H9 (cell line): Measurements from ENCODE around the gene SGCD. TPM values are rescaled to one million over a fixed set of nuclear protein-coding genes. Genes with fewer than 3 reads are reported as not detected.

Experiments used
- DNase-seq: peaks from one replicate; pipeline ENCODE4 v3.0.0-alpha.2; 2017
- H2AFZ ChIP-seq: one replicate; pipeline ENCODE4 v1.6.1; 2013; ENCODE audit warnings: mild to moderate bottlenecking, low read length, control low read depth, moderate library complexity
- H2AK5ac ChIP-seq: 2 replicates; pipeline ENCODE4 v1.6.1; 2013; ENCODE audit warnings: low read length, control low read depth, mixed read lengths; ENCODE audit not compliant: insufficient read length
- H2BK120ac ChIP-seq: one replicate; pipeline ENCODE4 v1.6.1; 2013; ENCODE audit warnings: low read depth, mild to moderate bottlenecking, low read length, control low read depth, inconsistent platforms; ENCODE audit not compliant: poor library complexity, severe bottlenecking
- H2BK12ac ChIP-seq: 2 replicates; pipeline ENCODE4 v1.6.1; 2013; ENCODE audit warnings: low read length, control low read depth, mixed read lengths, low read depth; ENCODE audit not compliant: insufficient read length
- H2BK15ac ChIP-seq: 2 replicates; pipeline ENCODE4 v1.6.1; 2013; ENCODE audit warnings: low read depth, low read length, control low read depth
- H2BK20ac ChIP-seq: one replicate; pipeline ENCODE4 v1.6.1; 2013; ENCODE audit warnings: low read depth, mild to moderate bottlenecking, low read length, control low read depth, inconsistent platforms; ENCODE audit not compliant: poor library complexity, severe bottlenecking
- H2BK5ac ChIP-seq: 2 replicates; pipeline ENCODE4 v1.6.1; 2013; ENCODE audit warnings: low read length, control low read depth, mixed read lengths; ENCODE audit not compliant: insufficient read length
- H3K14ac ChIP-seq: 2 replicates; pipeline ENCODE4 v1.6.1; 2013; ENCODE audit warnings: low read length, control low read depth; ENCODE audit not compliant: insufficient read depth
- H3K18ac ChIP-seq: 2 replicates; pipeline ENCODE4 v1.6.1; 2013; ENCODE audit warnings: low read depth, mild to moderate bottlenecking, mixed read lengths, low read length, control low read depth; ENCODE audit not compliant: insufficient read length
- H3K23ac ChIP-seq: 2 replicates; pipeline ENCODE4 v1.6.1; 2013; ENCODE audit warnings: low read length, control low read depth, mixed read lengths, low read depth; ENCODE audit not compliant: insufficient read length
- H3K23me2 ChIP-seq: 2 replicates; pipeline ENCODE4 v1.6.1; 2013; ENCODE audit warnings: low read depth, mild to moderate bottlenecking, mixed read lengths, low read length, control low read depth; ENCODE audit not compliant: insufficient read length, poor library complexity, severe bottlenecking
- H3K27ac ChIP-seq: 2 replicates; pipeline ENCODE4 v1.5.1; 2013; ENCODE audit warnings: low read length, control low read depth, mixed read lengths, low read depth; ENCODE audit not compliant: insufficient read length
- H3K27me3 ChIP-seq: 2 replicates; pipeline ENCODE4 v1.6.1; 2013; ENCODE audit warnings: low read length, control low read depth, inconsistent platforms; ENCODE audit not compliant: insufficient read depth
- H3K4ac ChIP-seq: 2 replicates; pipeline ENCODE4 v1.6.1; 2013; ENCODE audit warnings: low read depth, mild to moderate bottlenecking, control low read depth, inconsistent platforms, low read length, moderate library complexity
- H3K4me1 ChIP-seq: 2 replicates; pipeline ENCODE4 v1.6.1; 2013; ENCODE audit warnings: low read length, control low read depth, inconsistent platforms; ENCODE audit not compliant: insufficient read depth
- H3K4me2 ChIP-seq: 2 replicates; pipeline ENCODE4 v1.6.1; 2013; ENCODE audit warnings: low read length, control low read depth, mixed read lengths; ENCODE audit not compliant: insufficient read length, insufficient read depth
- H3K56ac ChIP-seq: 2 replicates; pipeline ENCODE4 v1.6.1; 2013; ENCODE audit warnings: low read depth, mild to moderate bottlenecking, mixed read lengths, low read length, control low read depth; ENCODE audit not compliant: insufficient read length
- H3K79me1 ChIP-seq: 2 replicates; pipeline ENCODE4 v1.6.1; 2013; ENCODE audit warnings: low read depth, mild to moderate bottlenecking, moderate library complexity, low read length, control low read depth, inconsistent platforms; ENCODE audit not compliant: insufficient read depth, poor library complexity, severe bottlenecking
- H3K79me2 ChIP-seq: 2 replicates; pipeline ENCODE4 v1.6.1; 2013; ENCODE audit warnings: low read length, control low read depth, inconsistent platforms; ENCODE audit not compliant: insufficient read depth
- H3K9ac ChIP-seq: 2 replicates; pipeline ENCODE4 v1.6.1; 2013; ENCODE audit warnings: low read length, control low read depth, mixed read lengths; ENCODE audit not compliant: insufficient read length; ENCODE audit errors: extremely low read depth
- H3K9me3 ChIP-seq: one replicate; pipeline ENCODE4 v1.6.1; 2013; ENCODE audit warnings: low read depth, low read length, inconsistent platforms; ENCODE audit not compliant: control insufficient read depth
- H3T11ph ChIP-seq: one replicate; pipeline ENCODE4 v1.6.1; 2013; ENCODE audit warnings: mild to moderate bottlenecking, low read length, control low read depth, inconsistent platforms
- H4K20me1 ChIP-seq: one replicate; pipeline ENCODE4 v1.6.1; 2013; ENCODE audit not compliant: control insufficient read depth, insufficient read length, insufficient read depth
- H4K5ac ChIP-seq: 2 replicates; pipeline ENCODE4 v1.6.1; 2013; ENCODE audit warnings: low read depth, mild to moderate bottlenecking, mixed read lengths, low read length, control low read depth; ENCODE audit not compliant: insufficient read length
- H4K8ac ChIP-seq: replicated peaks from 2 replicates; pipeline ENCODE4 v1.6.1; 2013; ENCODE audit warnings: low read length, control low read depth, mixed read lengths, low read depth; ENCODE audit not compliant: insufficient read length
- H4K91ac ChIP-seq: 2 replicates; pipeline ENCODE4 v1.6.1; 2013; ENCODE audit warnings: low read depth, mild to moderate bottlenecking, moderate library complexity, mixed read lengths, low read length, control low read depth; ENCODE audit not compliant: insufficient read length
- H3K27ac Mint-ChIP-seq, 3 experiments: 2 replicates in 2 of 3; 3 replicates in 1 of 3; pipeline ENCODE4 v1.8.0; 2020 to 2021; ENCODE audit warnings: mixed read lengths in 3 of 3, mild to moderate bottlenecking in 1 of 3, moderate library complexity in 1 of 3
- H3K27me3 Mint-ChIP-seq: 2 replicates; pipeline ENCODE4 v1.8.0; 2021; ENCODE audit warnings: low read depth, mild to moderate bottlenecking, moderate library complexity, mixed read lengths
- H3K36me3 Mint-ChIP-seq, 3 experiments: 2 replicates in 2 of 3; 3 replicates in 1 of 3; pipeline ENCODE4 v1.8.0; 2020 to 2021; ENCODE audit warnings: low read depth in 3 of 3, mixed read lengths in 3 of 3; ENCODE audit not compliant: insufficient read depth in 1 of 3
- H3K4me1 Mint-ChIP-seq, 2 experiments: 2 replicates each; pipeline ENCODE4 v1.8.0; 2020; ENCODE audit warnings: mixed read lengths in 2 of 2
- H3K4me3 Mint-ChIP-seq, 2 experiments: 2 replicates in 1 of 2; 3 replicates in 1 of 2; pipeline ENCODE4 v1.8.0; 2020 to 2021; ENCODE audit warnings: mild to moderate bottlenecking in 2 of 2, mixed read lengths in 2 of 2, moderate library complexity in 1 of 2
- H3K9me3 Mint-ChIP-seq, 2 experiments: 2 replicates in 1 of 2; 3 replicates in 1 of 2; pipeline ENCODE4 v1.8.0; 2020; ENCODE audit warnings: mild to moderate bottlenecking in 2 of 2, mixed read lengths in 2 of 2, moderate library complexity in 1 of 2
- WGBS: extraction: QIAGEN DNeasy Blood & Tissue Kit; methylation state at CpG from one replicate; pipeline ENCODE4 v1.1.7; 2013; ENCODE audit warnings: missing lambda C conversion rate, low lambda C conversion rate, mixed read lengths; ENCODE audit not compliant: insufficient read length; ENCODE audit errors: extremely low coverage; 5-methylcytosine and 5-hydroxymethylcytosine counted together
- total RNA-seq: library from RNA; stranded (reverse); gene quantifications from 2 replicates; pipeline ENCODE4 v1.2.1, GENCODE V29; 2021
- TF ChIP-seq, protein P1 (sequence below): fragments of 200-600 bp; sonication (generic); conservative IDR thresholded peaks from 3 replicates; pipeline ENCODE4 v1.8.0; 2021; ENCODE audit warnings: antibody characterized with exemption, mild to moderate bottlenecking

The SGCD gene
- total RNA-seq, 1 experiment from 2014 or later: 0.11 TPM

DNA sequence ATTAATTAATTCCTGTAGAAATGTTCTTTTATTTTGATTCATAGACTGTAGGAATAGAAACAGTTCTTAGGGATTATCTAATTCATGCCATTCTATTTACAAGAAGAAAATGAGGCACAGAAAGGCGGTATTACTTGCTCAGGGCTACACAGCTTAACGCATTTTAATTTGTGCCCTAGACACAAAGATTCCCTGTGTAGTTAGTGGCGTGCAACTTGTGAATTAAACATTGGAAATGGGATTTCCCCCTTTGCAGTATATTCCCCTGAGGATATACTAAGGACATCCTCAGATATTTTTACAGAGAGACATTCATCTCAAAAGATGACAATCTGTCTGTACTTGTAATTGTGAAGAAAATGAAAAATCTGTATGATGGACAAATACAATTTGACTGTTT, 108.1 kb downstream of the SGCD start:
- H3K27me3 Mint-ChIP-seq: no peaks in the 10 kb centered on the region
- H2AFZ ChIP-seq: no peak overlapping the region

More for the DNA sequence above, 108.1 kb downstream of the SGCD start:
- Histone ChIP-seq H2BK15ac (no peak overlapping the region), H3K18ac (no peak overlapping the region), H3K56ac (no peak overlapping the region), H3K4me2 (no peak overlapping the region), H4K20me1 (no peaks in the 10 kb centered on the region), H3K9me3 (no peaks in the 10 kb centered on the region), H3K4me1 (no peaks in the 10 kb centered on the region), H4K91ac (no peak overlapping the region), H3K14ac (no peak overlapping the region), H2BK120ac (no peak overlapping the region), H3K27ac (no peak overlapping the region), H2BK12ac (no peak overlapping the region), H3K79me2 (no peaks in the 10 kb centered on the region), H2BK5ac (no peak overlapping the region), H3T11ph (no peak overlapping the region), H3K23ac (no peak overlapping the region), H3K4ac (no peak overlapping the region), H2BK20ac (no peak overlapping the region), H4K8ac (no peak overlapping the region), H3K79me1 (no peaks in the 10 kb centered on the region), H3K27me3 (no peaks in the 10 kb centered on the region), H4K5ac (no peak overlapping the region), H2AK5ac (no peak overlapping the region), H3K9ac (no peak overlapping the region), H3K23me2 (no peaks in the 10 kb centered on the region)
- no CpG with 5 or more reads among the region's 3 CpGs for WGBS
- Mint-ChIP-seq H3K27ac (no peak overlapping the region), H3K4me1 (peaks cover 20 to 21% of the 10 kb centered on the region in 2 experiments), H3K36me3 (no peaks in the 10 kb centered on the region; a peak in 1 of 7 replicates), H3K4me3 (no peak overlapping the region), H3K9me3 (peaks cover 0 to 3% of the 10 kb centered on the region in 2 experiments; a peak in 1 of 5 replicates)
- TF ChIP-seq, protein P1, sequence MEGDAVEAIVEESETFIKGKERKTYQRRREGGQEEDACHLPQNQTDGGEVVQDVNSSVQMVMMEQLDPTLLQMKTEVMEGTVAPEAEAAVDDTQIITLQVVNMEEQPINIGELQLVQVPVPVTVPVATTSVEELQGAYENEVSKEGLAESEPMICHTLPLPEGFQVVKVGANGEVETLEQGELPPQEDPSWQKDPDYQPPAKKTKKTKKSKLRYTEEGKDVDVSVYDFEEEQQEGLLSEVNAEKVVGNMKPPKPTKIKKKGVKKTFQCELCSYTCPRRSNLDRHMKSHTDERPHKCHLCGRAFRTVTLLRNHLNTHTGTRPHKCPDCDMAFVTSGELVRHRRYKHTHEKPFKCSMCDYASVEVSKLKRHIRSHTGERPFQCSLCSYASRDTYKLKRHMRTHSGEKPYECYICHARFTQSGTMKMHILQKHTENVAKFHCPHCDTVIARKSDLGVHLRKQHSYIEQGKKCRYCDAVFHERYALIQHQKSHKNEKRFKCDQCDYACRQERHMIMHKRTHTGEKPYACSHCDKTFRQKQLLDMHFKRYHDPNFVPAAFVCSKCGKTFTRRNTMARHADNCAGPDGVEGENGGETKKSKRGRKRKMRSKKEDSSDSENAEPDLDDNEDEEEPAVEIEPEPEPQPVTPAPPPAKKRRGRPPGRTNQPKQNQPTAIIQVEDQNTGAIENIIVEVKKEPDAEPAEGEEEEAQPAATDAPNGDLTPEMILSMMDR: no peak
- DNase-seq: no peak
